Hematopoietic multipotent progenitor cell (in vitro differentiated cells): Measurements from ENCODE around the gene ADD1. TPM values are rescaled to one million over a fixed set of nuclear protein-coding genes. Genes with fewer than 3 reads are reported as not detected.

Source experiments
- DNase-seq, 3 donors: peaks; one replicate each; pipeline ENCODE4 v3.0.0-alpha.2; 2011 to 2015; ENCODE audit warnings: low read depth in 2 of 3, low spot score in 2 of 3
- total RNA-seq: library from RNA; depleted of rRNA; stranded (reverse); fragments of >200 nt; gene quantifications from one replicate; pipeline ENCODE4 v1.2.3, GENCODE V29; 2012

Gene ADD1, protein sequence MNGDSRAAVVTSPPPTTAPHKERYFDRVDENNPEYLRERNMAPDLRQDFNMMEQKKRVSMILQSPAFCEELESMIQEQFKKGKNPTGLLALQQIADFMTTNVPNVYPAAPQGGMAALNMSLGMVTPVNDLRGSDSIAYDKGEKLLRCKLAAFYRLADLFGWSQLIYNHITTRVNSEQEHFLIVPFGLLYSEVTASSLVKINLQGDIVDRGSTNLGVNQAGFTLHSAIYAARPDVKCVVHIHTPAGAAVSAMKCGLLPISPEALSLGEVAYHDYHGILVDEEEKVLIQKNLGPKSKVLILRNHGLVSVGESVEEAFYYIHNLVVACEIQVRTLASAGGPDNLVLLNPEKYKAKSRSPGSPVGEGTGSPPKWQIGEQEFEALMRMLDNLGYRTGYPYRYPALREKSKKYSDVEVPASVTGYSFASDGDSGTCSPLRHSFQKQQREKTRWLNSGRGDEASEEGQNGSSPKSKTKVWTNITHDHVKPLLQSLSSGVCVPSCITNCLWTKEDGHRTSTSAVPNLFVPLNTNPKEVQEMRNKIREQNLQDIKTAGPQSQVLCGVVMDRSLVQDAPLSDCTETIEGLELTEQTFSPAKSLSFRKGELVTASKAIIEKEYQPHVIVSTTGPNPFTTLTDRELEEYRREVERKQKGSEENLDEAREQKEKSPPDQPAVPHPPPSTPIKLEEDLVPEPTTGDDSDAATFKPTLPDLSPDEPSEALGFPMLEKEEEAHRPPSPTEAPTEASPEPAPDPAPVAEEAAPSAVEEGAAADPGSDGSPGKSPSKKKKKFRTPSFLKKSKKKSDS
- total RNA-seq: 163 TPM

GRCh38 chr4:2843263-2843940 lies at the start of gene ADD1:
TSS of gene ADD1 (plus strand) at chr4:2843844. CDS start at chr4:2875916, 32,072 bp downstream.
- DNase-seq: peak; percentile 92 to 100 (median 93)

DNA sequence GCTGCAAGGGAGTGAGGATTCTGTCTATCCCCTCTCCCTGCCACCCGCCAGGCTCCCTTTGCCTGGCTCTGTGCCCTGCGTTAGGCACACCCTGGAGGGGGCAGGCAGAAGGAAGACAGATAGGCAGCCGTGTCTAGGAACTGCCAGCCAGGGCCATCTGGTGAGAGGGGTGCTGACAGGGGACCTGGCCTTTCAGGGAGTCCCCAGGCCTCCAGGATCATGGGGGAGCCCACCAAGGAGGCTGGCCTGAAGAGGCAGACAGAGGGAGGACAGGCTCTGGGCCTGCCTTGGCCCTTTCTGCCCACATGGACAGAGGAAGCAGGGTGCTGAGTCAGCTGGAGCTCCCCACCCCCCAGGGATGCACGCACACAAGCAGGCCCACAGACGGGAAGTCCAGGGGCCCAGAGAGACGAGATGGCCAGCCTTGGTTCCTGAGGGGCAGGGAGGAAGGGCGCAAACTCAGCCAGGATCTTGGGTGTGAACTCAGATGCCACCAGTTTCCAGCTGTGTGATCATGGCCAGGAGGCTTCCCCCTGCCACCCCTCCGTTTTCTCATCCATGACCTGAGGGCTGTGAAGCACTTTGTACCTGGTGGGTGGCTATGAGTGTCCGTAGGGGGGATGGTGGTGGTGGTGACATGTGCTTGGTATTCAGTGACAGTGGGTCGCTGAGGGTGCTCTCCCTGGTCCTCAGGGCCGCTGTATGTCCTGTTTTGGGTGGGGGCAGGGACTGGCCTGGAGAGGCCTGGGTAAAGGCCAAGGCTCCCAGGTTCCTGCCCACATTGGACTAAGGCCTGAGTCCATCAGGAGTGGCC lies 49.0 kb upstream of the ADD1 start:
- DNase-seq: peak in 1 of 3 donors; percentile 64

- no peak for DNase-seq
Observed at GRCh38 chr4:2795300-2795892, 48.2 kb upstream of the ADD1 start.

- DNase-seq: no peak
Observed at GRCh38 chr4:2795893-2796848, 47.5 kb upstream of the ADD1 start.

- no peak for DNase-seq
Observed at GRCh38 chr4:2796849-2797544, 46.6 kb upstream of the ADD1 start.

- DNase-seq: peak in 2 of 3 donors; percentile 73 to 94
Observed at GRCh38 chr4:2797545-2798305, 45.9 kb upstream of the ADD1 start.

GRCh38 chr4:2798399-2799223 lies 45.0 kb upstream of the ADD1 start:
- peak in 2 of 3 donors; percentile 81 to 90 for DNase-seq

DNA sequence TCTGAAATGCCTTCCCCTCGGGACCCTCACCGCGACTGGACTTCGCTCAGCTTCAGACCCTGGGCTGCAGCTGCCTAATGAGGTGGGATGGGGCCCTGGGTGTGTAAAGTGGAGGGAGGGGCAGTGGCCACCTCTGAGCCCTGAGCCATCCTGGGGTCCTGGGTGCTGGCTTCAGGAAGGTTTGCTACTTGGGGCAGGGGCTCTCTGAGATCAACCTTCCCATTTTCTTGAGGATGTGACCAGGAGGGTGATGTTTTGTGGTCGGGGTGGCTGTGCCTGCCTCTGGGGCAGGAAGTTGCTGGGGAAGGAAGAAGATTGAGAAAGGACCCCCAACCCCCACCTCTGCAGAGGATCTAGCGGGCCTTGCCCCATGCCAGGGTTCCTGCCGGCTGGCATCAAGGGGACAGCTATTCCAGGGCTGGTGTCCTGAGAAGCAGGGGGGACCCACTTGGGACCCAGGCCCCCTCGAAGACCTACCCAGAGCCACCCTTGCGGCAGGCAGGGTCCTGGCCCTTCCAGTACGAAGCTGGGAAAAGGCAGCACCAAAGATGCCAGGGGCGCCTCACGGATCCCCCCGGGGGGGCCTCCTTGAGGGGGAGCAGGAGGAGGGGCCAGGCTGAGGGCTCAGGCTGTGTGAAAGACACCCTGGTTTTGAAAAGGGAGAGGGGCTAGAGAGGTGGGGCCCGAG lies 44.3 kb upstream of the ADD1 start:
- DNase-seq: no peak

GRCh38 chr4:2799971-2800690 lies 43.5 kb upstream of the ADD1 start:
- DNase-seq: no peak

DNA sequence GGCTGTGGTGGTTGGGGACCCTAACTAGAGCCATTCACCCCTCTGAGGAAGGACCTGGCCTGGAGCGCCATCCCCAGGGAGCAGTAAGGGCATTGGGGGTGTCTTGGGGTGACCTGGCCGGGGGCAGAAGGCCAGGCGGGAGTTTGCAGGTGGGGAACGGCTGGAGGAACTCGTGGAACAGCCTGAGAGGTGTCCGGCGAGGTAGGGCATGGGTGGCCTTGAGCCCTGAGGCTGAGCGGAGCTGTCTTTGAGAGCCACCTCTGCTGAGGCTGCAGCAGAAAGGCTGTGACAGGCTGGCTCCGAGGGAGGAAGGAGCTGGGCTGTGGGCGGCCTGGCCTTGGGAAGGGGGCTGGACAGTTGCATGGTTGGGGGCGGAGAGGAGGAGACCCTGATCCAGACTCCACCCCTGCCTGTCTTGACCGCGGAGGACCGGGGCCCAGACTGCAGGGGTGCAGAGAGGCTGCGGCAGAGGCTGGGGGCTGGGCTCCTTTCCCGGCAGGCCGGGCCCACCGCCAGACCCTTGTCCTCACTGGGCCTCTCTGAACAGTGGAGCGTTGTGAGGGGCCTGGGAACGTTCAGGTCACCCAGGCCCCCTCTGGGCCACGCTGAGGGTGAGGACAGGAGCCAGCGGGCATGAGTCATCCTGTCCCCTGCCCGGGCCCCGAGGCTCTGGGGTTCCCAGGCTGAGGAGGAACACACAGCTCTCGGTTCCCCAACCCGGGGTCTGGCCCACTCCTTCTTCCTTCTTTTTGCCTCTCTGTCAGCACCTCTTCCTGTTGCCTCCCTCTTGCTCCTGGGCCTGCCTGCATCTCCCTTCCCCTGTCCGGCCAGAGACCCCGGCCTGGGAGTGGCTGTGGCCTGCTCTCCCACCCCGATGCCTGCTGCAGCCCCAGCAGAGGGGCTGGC lies 42.7 kb upstream of the ADD1 start:
- DNase-seq: peak in 2 of 3 donors; percentile 74 to 82

DNA sequence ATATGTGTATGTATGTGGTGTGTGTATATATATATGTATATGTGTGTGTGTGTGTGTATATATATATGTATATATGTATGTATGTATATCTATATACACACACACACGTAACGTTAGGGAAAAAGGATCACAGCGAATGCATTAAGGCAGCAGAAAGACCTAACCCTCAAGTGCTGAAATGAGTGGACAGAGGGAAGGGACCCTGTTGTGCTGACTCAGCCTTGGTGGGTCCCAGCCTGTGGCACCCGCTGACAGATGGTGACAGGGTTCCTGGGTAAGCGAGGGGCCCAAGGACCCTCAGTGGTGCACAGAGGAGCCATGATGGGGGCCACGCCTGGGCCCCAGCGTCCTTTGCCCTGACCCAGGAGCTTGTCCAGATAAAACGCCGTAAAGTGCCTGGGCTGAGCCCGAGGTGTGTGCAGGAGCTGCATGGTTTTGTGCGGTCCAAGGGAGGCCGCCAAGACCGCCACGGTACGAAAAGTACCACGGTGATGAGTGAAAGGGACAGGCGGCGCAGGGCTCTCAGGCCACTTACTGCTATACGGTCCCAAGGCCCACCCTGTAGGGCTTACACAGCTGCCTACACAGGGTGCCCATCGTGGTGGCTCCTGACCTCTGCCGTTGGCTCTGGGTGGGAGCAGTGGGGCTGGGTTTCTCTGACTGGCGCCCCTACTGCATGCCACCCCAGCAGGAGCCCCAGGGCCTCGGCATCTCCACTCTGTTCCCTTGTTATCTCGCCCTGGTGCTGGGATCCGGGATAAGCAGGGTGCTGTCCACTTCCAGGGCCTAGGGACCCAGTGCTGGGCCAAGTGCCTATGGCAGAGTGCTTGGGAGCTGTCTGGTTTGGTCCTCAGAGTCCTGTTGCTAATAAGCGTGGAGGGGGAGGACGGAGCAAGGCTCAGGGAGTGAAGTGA lies 40.8 kb upstream of the ADD1 start:
- no peak for DNase-seq

- DNase-seq: no peak
Observed at GRCh38 chr4:2803624-2804448, 39.8 kb upstream of the ADD1 start.
